Measurements from ENCODE around the gene TEX2.

- no peak for TF ChIP-seq CTCF (IDR thresholded peaks at IDR 0.05)
- TF ChIP-seq POLR2A (IDR thresholded peaks at IDR 0.05) = no peak
Measured at GRCh38 chr17:64209983-64210382, 53.1 kb downstream of the TEX2 start.
